ENCODE data around the gene SLCO4A1.

Gene SLCO4A1

GRCh38 chr20:62606551-62607201 lies 35.6 kb upstream of the SLCO4A1 start:
- DNase-seq = no peak

- DNase-seq = no peak
Measured at GRCh38 chr20:62607366-62608217, 34.7 kb upstream of the SLCO4A1 start.

DNA sequence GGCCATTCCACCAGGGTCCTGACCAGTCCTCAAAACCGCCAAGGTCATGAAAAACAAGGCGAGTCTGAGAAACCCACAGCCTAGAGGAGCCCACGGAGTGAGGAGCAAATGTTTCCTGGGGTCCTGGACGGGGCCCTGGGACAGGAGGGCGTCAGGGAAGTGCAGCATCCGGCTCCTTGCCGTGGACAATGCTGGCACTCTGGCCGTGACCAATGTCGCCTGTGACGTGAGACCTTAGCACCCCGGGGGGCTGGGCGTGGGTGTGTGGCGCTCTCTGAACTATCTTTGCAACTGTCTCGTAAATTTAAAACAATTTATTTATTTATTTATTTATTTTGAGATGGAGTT lies 34.1 kb upstream of the SLCO4A1 start:
- no peak for DNase-seq

DNA sequence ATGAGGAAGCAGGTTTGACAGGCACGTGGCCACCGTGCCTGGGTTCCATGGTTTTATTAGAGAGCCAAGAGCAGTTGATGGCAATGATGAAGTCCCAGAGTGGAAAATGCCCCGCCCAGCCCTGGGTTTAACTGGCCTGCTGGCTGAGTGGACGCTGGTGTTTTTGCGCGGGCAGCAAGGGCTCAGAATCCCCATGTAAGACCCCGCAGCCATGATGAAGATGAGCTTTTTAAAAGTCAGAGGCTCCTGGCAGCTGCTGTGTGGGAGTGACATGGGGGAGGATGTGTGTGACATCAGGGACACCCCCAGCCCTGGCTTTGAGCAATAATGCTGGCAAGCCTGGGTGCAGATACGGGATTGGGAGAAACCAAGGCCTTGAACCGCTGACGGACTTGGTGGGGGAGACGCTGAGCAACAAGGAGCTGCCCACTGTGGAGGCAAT lies 33.0 kb upstream of the SLCO4A1 start:
- DNase-seq = no peak

DNA sequence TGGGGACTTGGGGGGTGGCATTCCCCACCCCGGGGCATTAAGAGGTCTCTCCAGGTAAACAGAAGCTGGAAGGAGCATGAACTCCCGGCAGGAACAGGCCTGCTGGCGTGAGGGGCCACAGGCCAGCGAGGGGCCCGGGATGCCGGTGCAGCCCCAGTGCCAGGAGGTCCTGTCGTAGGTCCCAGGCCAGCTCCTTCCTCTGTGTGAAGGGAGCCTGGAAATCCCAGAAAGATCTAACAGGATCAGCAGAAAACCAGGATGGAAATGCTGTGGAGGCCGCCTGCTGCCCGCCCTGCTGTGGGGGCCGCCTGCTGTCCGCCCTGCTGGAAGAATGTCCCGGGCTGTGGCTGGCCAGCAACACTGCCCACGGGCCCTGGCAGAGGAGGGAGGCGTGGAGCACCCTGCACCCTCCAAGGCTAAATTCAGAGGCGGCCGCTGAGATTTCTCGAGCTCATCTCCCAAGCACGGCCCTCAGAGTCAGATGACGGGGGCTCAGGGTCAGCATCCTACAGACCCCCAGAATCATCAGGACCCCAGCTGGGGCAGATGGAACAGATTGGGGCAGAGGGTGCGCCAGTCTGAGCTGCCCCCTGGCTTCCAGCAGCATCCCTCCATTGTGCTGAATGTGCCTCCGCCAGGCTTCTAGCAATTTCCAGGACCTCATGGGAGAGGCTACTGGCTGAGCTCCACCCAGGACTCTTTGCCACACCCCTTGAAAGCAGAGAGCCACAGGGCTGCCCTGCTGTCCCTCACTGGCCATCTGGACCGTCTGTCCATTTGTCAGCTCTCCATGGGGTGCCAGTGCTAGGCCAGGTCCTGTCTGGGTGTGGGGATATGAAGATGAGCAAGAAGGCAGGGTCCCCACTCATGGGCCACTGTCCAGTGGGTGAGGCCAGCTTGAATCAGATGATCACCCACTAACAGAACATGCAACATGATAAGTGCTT lies 32.2 kb upstream of the SLCO4A1 start:
- no peak for DNase-seq

DNA sequence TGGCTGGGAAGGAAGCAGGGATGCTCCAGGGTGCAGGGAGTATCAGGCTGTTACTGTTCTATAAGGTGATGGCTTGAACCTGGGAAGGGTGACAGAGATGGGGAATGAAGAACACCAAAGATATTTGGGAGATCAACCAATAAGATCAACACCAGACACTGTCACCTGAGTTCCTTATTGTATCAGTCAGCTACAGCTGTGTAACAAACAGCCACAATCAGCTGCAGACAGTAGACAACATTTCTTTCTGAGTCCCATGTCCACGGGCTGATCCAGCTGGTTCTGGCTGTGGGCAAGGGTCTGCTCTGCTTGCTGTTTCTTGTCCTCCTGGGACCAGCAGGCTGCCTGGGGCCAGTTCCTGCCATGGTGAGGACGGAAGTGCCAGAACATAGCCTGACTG lies 31.3 kb upstream of the SLCO4A1 start:
- no peak for DNase-seq

GRCh38 chr20:62611819-62612218 lies 30.5 kb upstream of the SLCO4A1 start:
- DNase-seq = no peak

DNA sequence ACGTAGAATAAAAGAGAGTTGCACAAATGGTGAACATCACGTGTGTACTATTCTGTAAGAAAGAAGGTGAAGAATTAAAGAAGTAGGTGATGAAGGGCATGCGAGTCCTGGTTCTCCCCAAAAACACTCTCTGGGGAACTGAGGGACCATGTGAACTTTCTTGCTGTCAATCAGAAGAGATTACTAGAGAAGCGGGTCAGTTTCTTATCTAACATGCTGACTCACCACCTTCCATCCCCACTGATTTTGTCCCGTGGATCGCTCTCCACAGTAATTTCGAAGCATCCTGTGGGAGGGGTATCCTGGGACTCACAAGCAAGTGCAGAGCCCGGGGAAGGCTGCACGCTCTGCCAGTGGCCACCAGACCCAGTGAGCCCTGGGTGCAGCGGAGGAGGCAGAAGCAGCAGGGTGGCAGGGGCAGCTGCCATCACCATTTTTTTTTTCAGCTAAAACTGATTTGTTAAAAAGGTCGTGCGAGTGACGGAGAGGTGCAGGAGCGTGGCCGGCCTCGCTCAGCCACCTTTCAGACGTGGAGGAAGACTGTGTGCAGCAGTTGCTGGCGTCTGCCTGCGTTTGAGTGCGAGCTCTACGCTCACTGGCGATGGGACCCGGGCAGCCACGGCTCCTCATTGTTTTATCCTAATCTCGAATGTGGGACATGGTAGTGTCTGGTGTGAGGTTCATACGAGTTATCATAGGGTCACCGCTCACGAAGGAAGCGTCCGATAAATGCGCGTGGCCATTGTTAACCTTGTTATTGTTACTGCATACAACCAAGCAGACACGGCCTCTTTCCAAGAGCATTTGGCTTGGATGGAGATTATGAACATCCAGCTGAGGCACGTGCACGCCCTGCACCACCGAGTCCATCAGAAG lies 28.0 kb upstream of the SLCO4A1 start:
- no peak for DNase-seq

DNA sequence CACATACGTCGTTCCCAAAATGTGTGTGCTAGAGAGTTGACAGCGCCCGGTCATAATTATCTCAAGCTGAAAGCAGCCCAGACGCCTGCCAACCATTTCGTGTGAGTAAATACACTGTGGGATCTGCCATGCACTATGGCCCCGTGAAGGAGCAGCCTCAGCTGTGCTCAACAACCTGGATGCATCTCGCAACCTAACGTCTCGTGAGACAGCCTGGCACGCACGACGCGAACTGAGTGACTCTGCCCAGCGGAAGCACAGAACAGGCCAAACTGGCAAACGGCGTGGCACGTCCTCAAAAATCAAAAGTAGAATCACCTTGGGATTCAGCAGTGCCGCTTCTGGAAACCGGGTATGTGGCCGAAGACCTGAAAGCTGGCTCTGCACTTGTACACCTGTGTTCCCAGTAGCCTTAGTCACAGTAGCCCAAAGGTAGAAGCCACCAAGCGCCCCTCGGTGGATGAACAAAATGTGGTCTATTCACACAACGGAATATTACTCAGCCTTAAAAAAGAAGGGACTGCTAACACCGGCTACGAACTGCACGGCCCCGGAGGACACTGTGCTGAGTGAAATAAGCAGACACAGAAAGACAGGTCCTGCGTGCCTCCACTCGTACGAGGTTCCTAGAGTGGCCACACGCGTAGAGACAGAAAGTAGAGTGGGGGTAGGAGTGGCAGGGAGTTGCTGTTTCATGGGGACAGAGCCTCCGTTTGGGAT lies 27.2 kb upstream of the SLCO4A1 start:
- no peak for DNase-seq

- no peak for DNase-seq
Measured at GRCh38 chr20:62615750-62616251, 26.5 kb upstream of the SLCO4A1 start.

- DNase-seq = peak; percentile 84 to 88
Measured at GRCh38 chr20:62616728-62617621, 25.3 kb upstream of the SLCO4A1 start.

GRCh38 chr20:62617711-62618483 lies 24.4 kb upstream of the SLCO4A1 start:
- DNase-seq = peak; percentile 78 to 82

DNA sequence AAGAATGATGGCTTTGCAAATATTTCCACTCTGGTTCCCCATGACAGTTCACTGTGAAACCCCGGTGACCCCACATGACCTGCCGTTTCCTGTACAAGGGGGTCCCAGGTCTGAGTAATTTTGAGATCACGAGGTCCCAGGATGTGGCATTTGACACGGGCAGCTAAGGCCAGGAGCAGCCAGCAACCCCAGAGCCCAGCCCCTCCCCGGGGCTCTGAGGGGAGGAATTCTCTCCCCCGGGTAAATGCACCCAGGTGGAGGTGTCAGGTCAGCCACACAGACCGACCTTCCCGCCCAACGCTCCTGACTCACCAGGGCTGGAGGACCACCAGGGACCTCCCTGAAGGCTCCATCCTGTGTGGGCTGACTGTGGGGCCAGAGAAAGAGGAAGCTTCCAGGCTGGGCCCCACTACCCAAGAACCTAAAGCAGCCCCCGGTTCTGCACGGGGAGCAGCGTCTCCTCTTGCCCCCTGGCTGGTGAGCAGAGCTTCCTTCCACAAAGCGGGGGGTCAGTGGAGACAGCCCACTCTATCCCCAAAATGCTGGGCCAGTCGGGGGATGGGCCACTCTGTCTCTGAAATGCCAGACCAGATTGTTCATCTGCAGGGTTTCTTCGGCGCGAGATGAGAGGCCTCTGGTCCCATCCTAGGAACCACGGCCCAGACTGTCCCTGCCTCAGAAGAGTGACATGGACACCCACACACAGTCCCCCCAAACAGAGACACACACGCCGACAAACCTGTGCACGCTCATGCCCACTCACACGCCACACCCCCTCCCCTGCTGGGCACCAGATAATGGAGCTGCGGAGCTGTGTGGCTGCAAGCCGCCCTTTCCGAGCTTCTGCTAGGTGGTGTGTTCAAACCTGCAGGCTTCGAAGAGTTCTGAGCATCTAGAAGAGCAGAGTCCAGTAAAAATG lies 23.4 kb upstream of the SLCO4A1 start:
- peak; percentile 70 to 77 for DNase-seq

DNA sequence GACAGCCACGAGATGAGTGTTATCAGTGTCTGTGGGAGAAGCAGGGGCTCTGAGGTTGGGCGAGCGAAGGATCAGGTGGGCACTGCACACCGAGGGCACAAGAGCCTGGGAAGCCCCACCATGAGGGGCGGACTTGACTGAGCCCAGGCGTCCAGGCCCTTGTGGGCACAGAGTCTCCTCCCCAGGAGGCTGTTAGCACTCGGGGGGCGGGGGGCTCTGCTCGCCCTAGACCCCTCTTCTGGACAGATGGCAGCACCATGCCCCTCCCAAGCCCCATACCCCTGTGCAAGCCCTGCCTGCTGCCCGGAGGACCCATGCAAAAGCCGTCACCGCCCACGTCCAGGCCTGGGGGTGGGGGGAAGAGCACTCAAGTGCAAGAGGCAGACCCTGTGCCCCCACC lies 21.7 kb upstream of the SLCO4A1 start:
- DNase-seq = no peak

GRCh38 chr20:62621251-62622110 lies 20.8 kb upstream of the SLCO4A1 start:
- no peak for DNase-seq

DNA sequence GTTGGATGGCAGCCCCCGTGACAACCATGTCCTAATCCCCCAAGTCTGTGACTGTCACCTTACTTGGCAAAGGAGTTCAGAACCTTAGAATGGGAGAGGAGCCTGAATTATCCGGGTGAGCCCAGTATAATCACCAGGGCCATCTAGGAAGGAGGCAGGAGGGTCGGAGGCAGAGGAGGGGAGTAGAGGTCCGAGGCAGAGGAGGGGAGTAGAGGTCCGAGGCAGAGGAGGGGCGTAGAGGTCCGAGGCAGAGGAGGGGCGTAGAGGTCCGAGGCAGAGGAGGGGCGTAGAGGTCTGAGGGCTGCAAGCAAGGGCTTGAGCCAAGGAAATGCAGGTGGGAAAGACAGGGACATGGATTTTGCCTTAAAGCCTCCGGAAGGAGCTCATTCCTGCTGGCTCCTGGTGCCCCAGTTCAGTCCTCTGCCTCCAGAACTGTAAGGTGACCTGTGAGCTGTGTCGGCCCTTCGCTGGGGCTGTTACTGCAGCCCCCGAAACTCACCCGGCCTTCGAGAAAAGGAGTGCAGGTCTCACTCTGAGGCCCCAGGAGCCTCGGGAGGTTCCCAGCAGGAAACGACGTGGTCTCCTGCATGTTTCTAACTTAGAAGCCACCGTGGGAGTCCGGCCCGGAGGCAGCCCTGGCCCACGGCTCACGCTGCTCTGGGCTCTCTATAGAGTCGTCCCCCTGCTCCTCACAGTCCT lies 20.0 kb upstream of the SLCO4A1 start:
- no peak for DNase-seq
